Progenitor cell of endocrine pancreas (in vitro differentiated cells): ENCODE measurements around the gene BLOC1S1. TPM values are rescaled to one million over a fixed set of nuclear protein-coding genes. Genes with fewer than 3 reads are reported as not detected.

Experiments used
- DNase-seq: peaks from one replicate; pipeline ENCODE4 v3.0.0; 2021; ENCODE audit warnings: low spot score; ENCODE audit not compliant: unreplicated experiment
- H3K27ac Mint-ChIP-seq: 2 replicates; pipeline ENCODE4 v1.8.0; 2021; ENCODE audit warnings: mild to moderate bottlenecking, moderate library complexity, mixed read lengths
- H3K27me3 Mint-ChIP-seq: 2 replicates; pipeline ENCODE4 v1.8.0; 2021; ENCODE audit warnings: mixed read lengths
- H3K36me3 Mint-ChIP-seq: 2 replicates; pipeline ENCODE4 v1.8.0; 2022; ENCODE audit warnings: mixed read lengths; ENCODE audit not compliant: insufficient read depth
- H3K4me1 Mint-ChIP-seq: 2 replicates; pipeline ENCODE4 v1.8.0; 2021; ENCODE audit warnings: low read depth, mixed read lengths
- H3K4me3 Mint-ChIP-seq: 2 replicates; pipeline ENCODE4 v1.8.0; 2021; ENCODE audit warnings: low read depth, mild to moderate bottlenecking, moderate library complexity, mixed read lengths
- H3K9me3 Mint-ChIP-seq: 2 replicates; pipeline ENCODE4 v1.8.0; 2021; ENCODE audit warnings: low read depth, mixed read lengths
- CTCF ChIP-seq: fragments of 200-600 bp; sonication (generic); IDR thresholded peaks from one replicate; pipeline ENCODE4 v1.5.0; 2021; ENCODE audit warnings: antibody characterized with exemption, mild to moderate bottlenecking; ENCODE audit not compliant: unreplicated experiment
- total RNA-seq: library from RNA; stranded (reverse); gene quantifications from 2 replicates; pipeline ENCODE4 v1.2.1, GENCODE V29; 2021

BLOC1S1 gene
- total RNA-seq, 1 donor from 2014 or later: 65.8 TPM

GRCh38 chr12:55698965-55699364, 16.9 kb upstream of the BLOC1S1 start:
- no peak for DNase-seq
- Mint-ChIP-seq H3K4me1 (no peaks in the 10 kb centered on the region), H3K27ac (no peak overlapping the region), H3K27me3 (peaks cover 47% of the 10 kb centered on the region), H3K4me3 (no peak overlapping the region), H3K36me3 (no peaks in the 10 kb centered on the region), H3K9me3 (no peaks in the 10 kb centered on the region)
- TF ChIP-seq CTCF: no peak

GRCh38 chr12:55699471-55700055, 16.3 kb upstream of the BLOC1S1 start:
- Mint-ChIP-seq H3K27ac (no peak overlapping the region), H3K9me3 (no peaks in the 10 kb centered on the region)

GRCh38 chr12:55700255-55701018, 15.4 kb upstream of the BLOC1S1 start:
- no peaks in the 10 kb centered on the region for H3K9me3 Mint-ChIP-seq
- H3K4me1 Mint-ChIP-seq: peaks cover 6% of the 10 kb centered on the region
- no peak for TF ChIP-seq CTCF
- peaks cover 62% of the 10 kb centered on the region for H3K27me3 Mint-ChIP-seq
- H3K27ac Mint-ChIP-seq: no peak overlapping the region
- no peak overlapping the region for H3K4me3 Mint-ChIP-seq
- H3K36me3 Mint-ChIP-seq: no peaks in the 10 kb centered on the region
- DNase-seq: no peak

More at GRCh38 chr12:55699471-55700055, 16.3 kb upstream of the BLOC1S1 start:
- Mint-ChIP-seq H3K4me3 (no peak overlapping the region), H3K27me3 (peaks cover 53% of the 10 kb centered on the region), H3K4me1 (peaks cover under 1% of the 10 kb centered on the region), H3K36me3 (no peaks in the 10 kb centered on the region)
- no peak for DNase-seq
- TF ChIP-seq CTCF: no peak

- no peaks in the 10 kb centered on the region for H3K36me3 Mint-ChIP-seq
- H3K27me3 Mint-ChIP-seq: peaks cover 72% of the 10 kb centered on the region
- no peak overlapping the region for H3K27ac Mint-ChIP-seq
- H3K4me3 Mint-ChIP-seq: no peak overlapping the region
- H3K4me1 Mint-ChIP-seq: peaks cover 12% of the 10 kb centered on the region
- H3K9me3 Mint-ChIP-seq: no peaks in the 10 kb centered on the region
- no peak for TF ChIP-seq CTCF
- no peak for DNase-seq
Measured at GRCh38 chr12:55702861-55703260, 13.0 kb upstream of the BLOC1S1 start.

- no peaks in the 10 kb centered on the region for H3K36me3 Mint-ChIP-seq
- peaks cover 73% of the 10 kb centered on the region for H3K27me3 Mint-ChIP-seq
- no peaks in the 10 kb centered on the region for H3K9me3 Mint-ChIP-seq
- no peak overlapping the region for H3K27ac Mint-ChIP-seq
- TF ChIP-seq CTCF: no peak
- DNase-seq: no peak
- no peak overlapping the region for H3K4me3 Mint-ChIP-seq
- H3K4me1 Mint-ChIP-seq: peaks cover 12% of the 10 kb centered on the region
Measured at GRCh38 chr12:55703288-55703687, 12.6 kb upstream of the BLOC1S1 start.
